Stomach (tissue), 4 donors: ENCODE measurements around the gene SLC27A4.

Experiments used
- CTCF ChIP-seq, 7 experiments: fragments of 450-650 bp in 4 of 7; fragments of 200-600 bp in 3 of 7; sonication (generic) in 3 of 7; IDR thresholded peaks; one replicate each; pipeline ENCODE4 v1.5.1; 2016 to 2019; ENCODE audit warnings: antibody characterized with exemption in 7 of 7, control low read depth in 2 of 7, mild to moderate bottlenecking in 1 of 7
- EP300 ChIP-seq: sonication (generic); formaldehyde crosslinking; IDR thresholded peaks from one replicate; pipeline ENCODE4 v1.6.1; 2017; ENCODE audit warnings: antibody characterized with exemption
- POLR2A ChIP-seq, 4 donors: fragments of 450-650 bp; IDR thresholded peaks; one replicate each; pipeline ENCODE4 v1.6.1; 2016; ENCODE audit warnings: antibody characterized with exemption in 4 of 4, control low read depth in 2 of 4, mild to moderate bottlenecking in 1 of 4, moderate library complexity in 1 of 4
- POLR2AphosphoS5 ChIP-seq, 3 donors: sonication (generic); formaldehyde crosslinking; IDR thresholded peaks; one replicate each; pipeline ENCODE4 v1.6.1; 2016; ENCODE audit warnings: antibody characterized with exemption in 3 of 3

- no peak for TF ChIP-seq CTCF (IDR thresholded peaks at IDR 0.05)
- TF ChIP-seq POLR2A (IDR thresholded peaks at IDR 0.05) = no peak
- TF ChIP-seq POLR2AphosphoS5 (IDR thresholded peaks at IDR 0.05) = no peak
- TF ChIP-seq EP300 = no peak
These were observed 42.9 kb downstream of the SLC27A4 start for GRCh38 chr9:128383007-128383753.
